Fibroblast of lung (primary cell): ENCODE data around the gene THRB. TPM values are rescaled to one million over a fixed set of nuclear protein-coding genes. Genes with fewer than 3 reads are reported as not detected.
A peak's percentile ranks its signal among the peaks of the same experiment; 100 is the strongest.

Source experiments
- DNase-seq, 2 donors: peaks; one replicate each; pipeline versions ENCODE4 v3.0.0 to v3.0.0-alpha.2; 2010; ENCODE audit warnings: low read depth in 2 of 2
- H2AFZ ChIP-seq: 2 replicates; pipeline ENCODE4 v1.5.1; 2012; ENCODE audit warnings: low read length, control low read depth, inconsistent platforms
- H3K27ac ChIP-seq: 2 replicates; pipeline ENCODE4 v1.5.1; 2011; ENCODE audit warnings: low read length, control low read depth; ENCODE audit not compliant: insufficient read depth
- H3K27me3 ChIP-seq: 2 replicates; pipeline ENCODE4 v1.5.1; 2011; ENCODE audit warnings: mild to moderate bottlenecking, low read length; ENCODE audit not compliant: control insufficient read depth, insufficient read depth
- H3K36me3 ChIP-seq: 2 replicates; pipeline ENCODE4 v1.5.1; 2011; ENCODE audit warnings: low read length; ENCODE audit not compliant: control insufficient read depth, insufficient read depth
- H3K4me1 ChIP-seq: 2 replicates; pipeline ENCODE4 v1.5.1; 2011; ENCODE audit warnings: low read length; ENCODE audit not compliant: control insufficient read depth, insufficient read depth; ENCODE audit errors: extremely low read depth
- H3K4me2 ChIP-seq: 2 replicates; pipeline ENCODE4 v1.5.1; 2011; ENCODE audit warnings: low read length, control low read depth; ENCODE audit not compliant: insufficient read depth; ENCODE audit errors: extremely low read depth
- H3K4me3 ChIP-seq, 4 experiments: fragments of 200-600 bp in 1 of 4; sonication (generic) in 1 of 4; replicated peaks in 1 of 4; 2 replicates each; pipeline ENCODE4 v1.5.1; 2011 to 2016; ENCODE audit warnings: low read length in 4 of 4, low read depth in 3 of 4, mild to moderate bottlenecking in 3 of 4, control low read depth in 2 of 4, inconsistent platforms in 1 of 4, mixed read lengths in 1 of 4; ENCODE audit not compliant: insufficient read depth in 1 of 4; ENCODE audit errors: control extremely low read depth in 1 of 4
- H3K79me2 ChIP-seq: 2 replicates; pipeline ENCODE4 v1.5.1; 2012; ENCODE audit warnings: mild to moderate bottlenecking, low read length, inconsistent platforms; ENCODE audit not compliant: control insufficient read depth, insufficient read depth
- H3K9ac ChIP-seq: 2 replicates; pipeline ENCODE4 v1.5.1; 2011; ENCODE audit warnings: mild to moderate bottlenecking, low read length, control low read depth; ENCODE audit not compliant: insufficient read depth
- H3K9me3 ChIP-seq: 2 replicates; pipeline ENCODE4 v1.5.1; 2012; ENCODE audit warnings: low read depth, low read length; ENCODE audit not compliant: control insufficient read depth, insufficient read depth
- H4K20me1 ChIP-seq: 2 replicates; pipeline ENCODE4 v1.5.1; 2011; ENCODE audit warnings: low read length; ENCODE audit not compliant: control insufficient read depth, insufficient read depth; ENCODE audit errors: extremely low read depth
- CTCF ChIP-seq, 2 donors: IDR thresholded peaks in 1 of 2; conservative IDR thresholded peaks in 1 of 2; 1 replicate in 1 of 2; 2 replicates in 1 of 2; pipeline ENCODE4 v1.5.1; 2011 to 2012; ENCODE audit warnings: low read length in 2 of 2, control low read depth in 1 of 2, inconsistent platforms in 1 of 2, low read depth in 1 of 2, mild to moderate bottlenecking in 1 of 2
- EZH2 ChIP-seq: IDR thresholded peaks from 2 replicates; pipeline ENCODE4 v1.5.1; 2012; ENCODE audit warnings: low read length, control low read depth, mild to moderate bottlenecking; ENCODE audit errors: missing control alignments
- polyA plus RNA-seq, 2 donors: library from polyadenylated mRNA; depleted of rRNA in 1 of 2; stranded (reverse) in 1 of 2; unstranded in 1 of 2; fragments of >200 nt; gene quantifications; 2 replicates each; pipeline ENCODE4 v1.2.1, GENCODE V29; 2011 to 2012; ENCODE audit warnings: missing spikeins in 1 of 2
- total RNA-seq: library from RNA; depleted of rRNA; stranded (reverse); fragments of >200 nt; gene quantifications from 2 replicates; pipeline ENCODE4 v1.2.1, GENCODE V29; 2014

The THRB gene
- total and polyA plus RNA-seq, 2 donors (not counting 1 experiment from before 2014, with no cell fraction given), result 4.2 to 7.4 TPM

GRCh38 chr3:24258260-24258659, 236.4 kb downstream of the THRB start:
- no peak overlapping the region for H3K4me3 ChIP-seq
- TF ChIP-seq EZH2 (no peak), CTCF (conservative IDR thresholded peaks at IDR 0.05 in 1 of 2, IDR thresholded peaks at IDR 0.05 in 1 of 2; ENCODE audit: low read depth in 1 of 2, low read length in 2 of 2) (no peak)
- no peak for DNase-seq

DNA sequence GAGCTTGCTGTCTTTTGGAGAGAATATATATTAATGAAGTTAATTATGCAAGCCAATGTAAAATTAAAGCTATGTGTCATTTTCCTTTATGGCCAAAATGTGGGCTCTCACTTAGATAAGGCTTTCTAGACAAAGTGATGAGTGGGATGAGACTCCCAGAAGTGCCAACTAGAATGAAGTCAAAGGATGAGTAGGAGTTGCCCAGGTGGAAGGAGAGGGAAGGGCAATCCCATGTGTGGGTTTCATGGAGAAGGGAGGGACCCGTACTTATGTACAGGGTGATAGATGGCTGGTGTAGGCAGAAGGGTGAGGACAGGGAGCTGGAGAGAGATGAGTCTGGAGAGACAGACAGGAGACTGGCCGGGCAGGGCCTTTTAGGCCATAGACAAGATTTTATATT, 239.2 kb downstream of the THRB start:
- no peaks in the 10 kb centered on the region for H3K36me3 ChIP-seq
- H3K4me3 ChIP-seq, result no peak overlapping the region
- peaks cover 5% of the 10 kb centered on the region for H3K4me1 ChIP-seq
- no peaks in the 10 kb centered on the region for H3K9me3 ChIP-seq
- no peak overlapping the region for H3K4me2 ChIP-seq
- no peak overlapping the region for H3K27ac ChIP-seq
- no peaks in the 10 kb centered on the region for H4K20me1 ChIP-seq
- no peaks in the 10 kb centered on the region for H3K79me2 ChIP-seq
- H3K9ac ChIP-seq, result no peak overlapping the region
- H2AFZ ChIP-seq, result no peak overlapping the region
- H3K27me3 ChIP-seq, result no peaks in the 10 kb centered on the region
- DNase-seq, result no peak
- no peak for TF ChIP-seq CTCF (conservative IDR thresholded peaks at IDR 0.05 in 1 of 2, IDR thresholded peaks at IDR 0.05 in 1 of 2; ENCODE audit: low read depth in 1 of 2, low read length in 2 of 2)
- no peak for TF ChIP-seq EZH2

More at GRCh38 chr3:24258260-24258659, 236.4 kb downstream of the THRB start:
- Histone ChIP-seq H3K27ac (no peak overlapping the region), H3K79me2 (no peaks in the 10 kb centered on the region), H3K9ac (no peak overlapping the region), H3K4me1 (peaks cover 5% of the 10 kb centered on the region), H2AFZ (no peak overlapping the region), H4K20me1 (no peaks in the 10 kb centered on the region), H3K27me3 (no peaks in the 10 kb centered on the region), H3K36me3 (no peaks in the 10 kb centered on the region), H3K4me2 (no peak overlapping the region), H3K9me3 (no peaks in the 10 kb centered on the region)

DNA sequence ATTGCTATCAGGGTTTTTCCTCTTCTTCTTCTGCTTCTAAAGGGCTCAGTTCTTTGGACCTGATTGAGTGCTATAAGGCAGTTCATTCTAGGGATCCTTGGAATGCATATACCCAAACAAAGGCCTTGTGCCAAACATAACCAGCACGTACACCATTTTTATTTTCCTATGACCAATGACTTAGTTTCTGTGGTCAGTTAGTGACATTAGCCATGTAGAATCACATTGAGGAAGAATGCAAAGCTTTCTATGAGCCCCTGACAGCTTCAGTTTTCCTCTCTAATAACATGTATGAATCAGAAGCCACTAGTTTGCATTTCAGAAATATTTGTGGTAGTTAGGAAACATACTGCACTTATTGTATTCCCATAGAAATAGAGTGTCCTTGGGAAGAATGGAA, 240.0 kb downstream of the THRB start:
- TF ChIP-seq EZH2, result no peak
- no peak for TF ChIP-seq CTCF (conservative IDR thresholded peaks at IDR 0.05 in 1 of 2, IDR thresholded peaks at IDR 0.05 in 1 of 2; ENCODE audit: low read depth in 1 of 2, low read length in 2 of 2)
- Histone ChIP-seq H2AFZ (no peak overlapping the region), H3K4me3 (no peak overlapping the region), H3K36me3 (no peaks in the 10 kb centered on the region), H3K27ac (no peak overlapping the region), H3K4me1 (peaks cover 5% of the 10 kb centered on the region), H3K27me3 (no peaks in the 10 kb centered on the region), H4K20me1 (no peaks in the 10 kb centered on the region), H3K4me2 (no peak overlapping the region), H3K9me3 (no peaks in the 10 kb centered on the region), H3K9ac (no peak overlapping the region), H3K79me2 (no peaks in the 10 kb centered on the region)
- DNase-seq, result peak; percentile 87 to 96
